GM03348 (cell line): ENCODE data around the gene CCNT1.

Experiments
- DNase-seq: peaks from one replicate; pipeline ENCODE4 v3.0.0; 2012; ENCODE audit warnings: low spot score

Gene CCNT1

DNA sequence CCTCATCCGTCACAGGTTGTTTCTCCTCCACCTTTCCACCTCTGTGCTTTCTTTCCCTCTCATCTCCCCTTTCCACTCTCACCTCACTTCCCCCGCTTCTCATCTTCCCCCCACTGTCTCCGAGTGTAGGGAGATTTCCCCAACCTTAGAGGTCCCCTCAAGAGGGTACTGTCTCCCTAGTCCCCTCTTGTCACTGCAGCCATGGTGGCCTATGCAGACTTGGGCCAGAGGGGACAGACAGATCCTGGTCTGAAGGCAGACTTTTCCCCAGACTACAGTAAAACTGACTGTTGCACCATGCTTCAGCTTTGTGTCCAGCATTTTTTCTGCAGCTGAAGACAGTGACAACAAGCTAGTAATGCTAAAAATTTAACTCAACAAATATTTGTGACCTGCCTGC is 75.7 kb downstream of the CCNT1 start:
- no peak for DNase-seq

DNA sequence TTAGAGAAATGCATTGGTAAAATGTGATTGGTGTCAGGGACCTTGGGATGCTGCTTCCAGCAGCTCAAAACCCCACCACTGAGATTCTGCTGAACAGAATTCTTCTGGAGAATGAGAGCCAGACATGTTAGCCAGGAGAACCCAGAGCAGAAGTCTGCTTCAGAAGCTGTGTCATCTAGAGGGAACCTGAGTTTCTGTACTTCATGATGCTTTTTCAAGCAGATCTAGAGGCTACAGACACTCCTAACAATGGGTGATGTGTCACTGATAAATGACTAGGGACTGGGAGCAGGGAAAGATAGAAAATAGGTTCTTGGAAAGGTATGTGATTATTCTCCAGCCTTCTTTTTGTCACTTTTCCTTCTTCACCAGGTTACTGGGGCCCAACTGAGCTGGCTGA is 76.1 kb downstream of the CCNT1 start:
- no peak for DNase-seq
